Measurements from ENCODE around the gene TSKU. TPM values are rescaled to one million over a fixed set of nuclear protein-coding genes. Genes with fewer than 3 reads are reported as not detected.

The TSKU gene
- total and polyA plus RNA-seq, 9 of the 15 experiments (the other 6 are each of a cell fraction or from before 2014, with no cell fraction given): 0.60 to 11.9 (median 8.4) TPM

- BruUV-seq (replicated peaks): no TSS peak
- peak; percentile 86 for FAIRE-seq
- CTCF ChIA-PET (ENCODE audit: low intra/inter-chr PET ratio): interaction anchor here (0.5 to 5.9 kb wide), 7 partner anchors 9 to 114 kb away, joined by 3 to 54 read pairs (median 3); no protein-coding TSS in a partner anchor
- Histone ChIP-seq H3K9me3 (replicated peaks; ENCODE audit: control insufficient read depth, insufficient read depth, low read depth, low read length) (no peaks in the 10 kb centered on the region), H3K27me3 (ENCODE audit: control insufficient read depth in 2 of 2, insufficient read depth in 2 of 2, low read length in 2 of 2) (no peaks in the 10 kb centered on the region), H3K4me1 (replicated peaks in 1 of 2; ENCODE audit: control insufficient read depth in 2 of 2, insufficient read depth in 2 of 2, low read length in 2 of 2) (peaks cover 10 to 20% of the 10 kb centered on the region in 2 experiments; a peak in 4 of 5 replicates), H4K20me1 (replicated peaks; ENCODE audit: control insufficient read depth, insufficient read depth, low read length) (no peaks in the 10 kb centered on the region), H3K9ac (ENCODE audit: insufficient read depth in 1 of 2, low read depth in 2 of 2, low read length in 2 of 2) (peak overlapping the region; percentile 28 to 80; a peak in 1 of 4 replicates), H3K27ac (ENCODE audit: extremely low read depth, low read depth, low read length) (no peak overlapping the region), H3K79me2 (ENCODE audit: control insufficient read depth, insufficient read depth, low read length) (no peaks in the 10 kb centered on the region), H3K4me2 (ENCODE audit: insufficient read depth, low read length) (peak overlapping the region; percentile 49), H3K36me3 (ENCODE audit: control insufficient read depth, insufficient read depth, low read length) (no peaks in the 10 kb centered on the region), H3K4me3 (no peak overlapping the region), H3K9me1 (ENCODE audit: control insufficient read depth, insufficient read depth, low read length) (no peaks in the 10 kb centered on the region), H2AFZ (ENCODE audit: low read depth, low read length) (peak overlapping the region; percentile 98)
- in situ Hi-C loops (cut with MboI): no loop called here
- intact Hi-C loops (cut with micrococcal nuclease): loop anchor here (2.0 to 5.0 kb wide), 3 partner anchors 73 to 240 kb away; no protein-coding TSS in a partner anchor
- ATAC-seq: peak; percentile 98
- POLR2A ChIA-PET: interaction anchor here (0.7 to 1.4 kb wide), 3 partner anchors 10 to 15 kb away, joined by 3 read pairs; no protein-coding TSS in a partner anchor
- peak; percentile 84 to 92 (median 86) for DNase-seq (ENCODE audit: extremely low read depth in 1 of 4, low spot score in 3 of 4)
- WGBS (ENCODE audit: insufficient coverage, low coverage, missing lambda C conversion rate): 12% methylated on average over 19 of the region's 19 CpGs
- TF ChIP-seq REST (IDR thresholded peaks at IDR 0.05; ENCODE audit: borderline replicate concordance) (peak; percentile 78; the same call in 1 of the 2 replicates), REST (CRISPR knock-in tag; IDR thresholded peaks at IDR 0.05; ENCODE audit: low read depth) (no peak), CHD4 (IDR thresholded peaks at IDR 0.05; ENCODE audit: insufficient read depth, insufficient replicate concordance, low read depth, low read length, poor library complexity, severe bottlenecking) (no peak), YY1 (IDR thresholded peaks at IDR 0.05; ENCODE audit: borderline replicate concordance in 1 of 3, control insufficient read depth in 1 of 3, extremely low read depth in 1 of 3, insufficient read depth in 3 of 3, insufficient read length in 1 of 3, insufficient replicate concordance in 2 of 3, low read depth in 1 of 3, low read length in 2 of 3) (peak in 2 of 3 experiments; percentile 41 to 44), ZBTB9 (CRISPR knock-in tag; IDR thresholded peaks at IDR 0.05) (peak; percentile 71; the same call in 1 of the 2 replicates)
Measured at GRCh38 chr11:76807206-76807875, 24.2 kb downstream of the TSKU start.

Data from K562 (cell line).